Left ventricle myocardium superior (tissue), 1 donor: ENCODE measurements around the gene OMP. TPM values are rescaled to one million over a fixed set of nuclear protein-coding genes. Genes with fewer than 3 reads are reported as not detected.
"Not testable (repeated sequence)": the region's sequence is repeated elsewhere in the genome, so short reads cannot be mapped to it uniquely, and the experiment has no call there.

Experiments
- ATAC-seq: fragments of 200-7000 bp; cut with Tn5 transposase; one replicate; pipeline ENCODE4 v1.9.1; 2020; ENCODE audit warnings: mild to moderate bottlenecking, moderate library complexity
- DNase-seq: peaks from one replicate; pipeline ENCODE4 v3.0.0-alpha.2; 2020
- intact Hi-C: fragments of 100-400 bp; cut with micrococcal nuclease; formaldehyde crosslinking; loops from one replicate; pipeline ENCODE4 v1.11.0; 2022
- total RNA-seq: library from RNA; stranded (reverse); fragmentation: NEBNext Ultra II Directional; extraction: Animal tissue kit (Norgen Biotek cat#: 25700); gene quantifications from one replicate; pipeline ENCODE4 v1.2.1, GENCODE V29; 2021
- donor health status: DM: no; HTN: yes; CAD: no; lungs with severe emphysema.

The OMP gene
- total RNA-seq, 1 donor from 2014 or later: not detected

GRCh38 chr11:77095551-77096490 lies 6.8 kb upstream of the OMP start:
- no peak for ATAC-seq
- intact Hi-C loops: loop anchor here (10.0 kb wide), 1 partner anchor 51 kb away; no protein-coding TSS in a partner anchor
- DNase-seq: peak; percentile 16

- ATAC-seq: no peak
- intact Hi-C loops: loop anchor here (10.0 kb wide), 1 partner anchor 52 kb away; no protein-coding TSS in a partner anchor
- DNase-seq: peak; percentile 12
Observed at GRCh38 chr11:77096591-77097019, 6.0 kb upstream of the OMP start.

DNA sequence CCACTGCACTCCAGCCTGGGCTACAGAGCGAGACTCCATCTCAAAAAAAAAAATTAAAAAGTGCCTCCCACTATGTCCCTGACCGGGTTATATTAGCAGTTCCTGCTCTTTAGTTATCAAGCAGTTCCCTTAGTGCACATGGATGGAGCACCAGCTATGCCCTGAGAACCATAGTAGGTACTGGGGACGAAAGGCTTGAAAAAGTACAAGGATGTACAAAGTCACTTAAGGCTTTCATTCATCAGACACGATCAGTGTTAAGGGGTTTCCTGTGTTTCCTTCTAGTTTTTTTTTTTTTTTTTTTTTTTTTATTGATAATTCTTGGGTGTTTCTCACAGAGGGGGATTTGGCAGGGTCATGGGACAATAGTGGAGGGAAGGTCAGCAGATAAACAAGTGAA lies 5.5 kb upstream of the OMP start:
- not testable (repeated sequence) for DNase-seq, ATAC-seq
- intact Hi-C loops: loop anchor here (10.0 kb wide), 1 partner anchor 52 kb away; no protein-coding TSS in a partner anchor

DNA sequence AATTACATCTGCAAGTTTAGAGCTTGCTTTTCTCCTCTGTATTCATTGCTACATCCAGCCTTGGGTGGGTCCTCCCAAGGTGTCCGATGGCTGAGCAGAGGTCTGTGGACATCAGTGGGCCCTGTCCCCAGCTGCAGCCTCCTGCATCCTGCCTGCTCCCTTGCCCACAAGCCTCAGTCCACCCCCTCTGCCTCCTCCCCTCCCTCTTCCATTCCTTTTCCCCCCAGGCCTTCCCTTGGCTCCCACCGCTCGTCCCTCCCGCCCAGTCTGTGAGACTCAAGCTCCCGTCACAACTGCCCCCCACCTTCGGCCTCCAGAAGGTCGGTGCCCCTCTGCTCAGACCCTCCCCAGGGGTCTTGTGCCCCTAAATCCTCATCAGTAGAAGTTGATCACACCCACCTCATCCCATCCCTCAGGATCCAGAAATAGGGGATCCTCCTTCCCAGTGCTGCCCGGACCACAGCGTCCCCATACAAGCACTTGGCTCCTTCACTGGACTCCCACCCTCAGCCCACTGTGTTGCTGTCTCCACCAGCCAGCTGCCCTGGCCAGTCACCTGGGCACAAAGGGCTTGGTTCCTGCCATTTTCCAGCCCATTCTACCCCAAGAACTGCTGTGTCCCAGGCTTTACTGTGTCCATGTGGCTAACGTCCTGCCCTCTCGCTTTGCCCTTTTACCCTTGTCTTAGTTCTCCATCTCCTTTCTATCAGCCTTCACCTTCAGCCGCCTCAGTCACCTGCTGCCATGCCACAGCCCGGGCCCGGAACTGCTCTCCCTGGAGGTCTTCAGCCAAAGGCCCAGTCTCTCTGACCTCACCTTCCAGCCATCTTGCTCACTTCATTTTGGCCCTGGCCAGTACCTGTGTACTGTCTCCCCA lies 2.2 kb upstream of the OMP start:
- intact Hi-C loops: no loop called here
- DNase-seq (peak; percentile 18), ATAC-seq (no peak)

DNA sequence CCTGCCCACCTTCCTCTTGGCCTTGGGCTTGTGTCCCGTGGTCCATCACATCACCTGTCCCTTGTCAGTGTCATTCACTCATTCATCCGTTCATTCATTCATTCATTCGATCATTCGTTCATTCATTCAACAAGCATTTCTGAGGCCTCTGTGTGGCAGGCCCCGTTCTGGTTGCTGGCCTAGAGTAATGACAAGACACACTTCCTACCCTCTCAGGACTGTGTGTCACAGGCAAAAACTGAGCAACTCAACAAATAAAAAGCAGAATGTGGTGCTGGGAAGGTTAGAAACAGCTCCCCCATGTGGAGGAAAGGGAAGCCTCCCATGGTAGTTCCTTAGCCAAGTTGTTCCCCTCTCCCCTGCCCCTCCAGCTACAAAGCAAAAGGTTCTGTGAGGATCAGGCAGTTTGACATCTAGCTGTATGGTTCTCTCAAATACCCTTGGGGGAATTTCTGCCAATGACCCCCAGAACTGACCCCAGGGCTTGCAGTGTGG lies 1.6 kb upstream of the OMP start:
- DNase-seq (no peak), ATAC-seq (no peak)
- intact Hi-C loops: no loop called here

DNA sequence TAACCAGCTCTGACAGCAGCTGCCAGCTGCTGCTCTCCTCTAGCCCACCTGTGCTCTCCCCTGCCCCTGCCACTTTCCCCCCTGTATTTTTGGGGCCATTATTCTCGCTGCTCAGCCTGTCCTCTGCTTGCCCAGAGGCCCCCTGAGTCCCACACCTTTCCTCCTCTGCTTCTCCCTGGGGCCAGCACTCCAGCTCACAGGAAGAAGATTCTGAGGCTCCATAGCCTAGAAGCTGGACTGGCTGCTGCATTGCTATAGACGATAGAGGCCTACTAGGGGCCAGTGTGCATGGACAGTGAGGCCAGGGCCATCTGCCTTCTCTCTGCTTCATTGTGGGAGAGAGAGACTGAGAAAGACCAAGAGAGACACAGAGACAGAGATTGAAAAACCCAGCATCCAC lies 679 bp downstream of the OMP start:
- intact Hi-C loops: no loop called here
- DNase-seq (no peak), ATAC-seq (no peak)

DNA sequence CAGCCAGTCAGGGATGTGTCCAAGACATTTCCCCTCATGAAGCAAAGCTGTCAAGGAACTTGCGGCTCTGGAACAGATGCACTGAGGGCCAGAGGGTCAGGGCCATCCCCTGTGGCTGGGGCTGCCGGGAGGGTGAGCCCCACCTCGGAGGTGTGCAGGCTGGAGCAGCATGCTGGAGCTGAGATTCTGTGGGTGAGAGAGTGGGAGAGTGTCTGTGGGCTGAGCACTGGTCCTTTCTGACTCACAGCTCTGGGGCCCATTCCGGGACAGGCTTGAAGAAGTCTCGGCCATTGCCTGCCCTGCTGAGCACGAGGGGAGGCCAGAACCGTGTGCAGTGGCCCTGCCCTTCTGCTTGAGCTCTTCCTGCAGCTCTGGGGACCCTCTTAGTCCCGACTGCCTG lies 2.1 kb downstream of the OMP start:
- DNase-seq (no peak), ATAC-seq (no peak)
- intact Hi-C loops: no loop called here

DNA sequence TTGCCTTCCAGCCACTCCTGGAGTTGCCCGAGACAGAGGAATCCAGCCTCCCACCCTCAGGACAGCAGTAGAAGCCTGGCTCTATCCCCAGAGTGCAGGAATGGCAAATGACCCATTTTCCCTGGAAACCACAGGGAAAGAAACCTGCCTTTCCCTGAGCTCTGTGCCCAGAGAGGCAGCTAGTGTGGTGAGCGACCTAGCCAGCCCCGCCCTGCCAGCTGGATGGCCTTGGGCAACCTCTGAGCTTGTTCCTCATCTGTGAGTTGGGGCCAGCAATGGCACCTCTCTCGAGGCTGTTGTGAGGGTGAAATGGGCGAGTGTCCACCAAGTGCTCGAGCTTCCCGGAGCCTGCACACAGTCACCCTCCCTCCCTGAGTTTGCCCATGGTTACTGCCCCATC lies 3.7 kb downstream of the OMP start:
- ATAC-seq (no peak), DNase-seq (no peak)
- intact Hi-C loops: no loop called here

- ATAC-seq: no peak
- no peak for DNase-seq
- intact Hi-C loops: no loop called here
Observed at GRCh38 chr11:77106759-77107158, 4.1 kb downstream of the OMP start.

- DNase-seq: peak; percentile 51
- intact Hi-C loops: no loop called here
- peak; percentile 46 for ATAC-seq
Observed at GRCh38 chr11:77107950-77108349, 5.3 kb downstream of the OMP start.

GRCh38 chr11:77108436-77108835 lies 5.8 kb downstream of the OMP start:
- intact Hi-C loops: no loop called here
- no peak for DNase-seq
- ATAC-seq: no peak

DNA sequence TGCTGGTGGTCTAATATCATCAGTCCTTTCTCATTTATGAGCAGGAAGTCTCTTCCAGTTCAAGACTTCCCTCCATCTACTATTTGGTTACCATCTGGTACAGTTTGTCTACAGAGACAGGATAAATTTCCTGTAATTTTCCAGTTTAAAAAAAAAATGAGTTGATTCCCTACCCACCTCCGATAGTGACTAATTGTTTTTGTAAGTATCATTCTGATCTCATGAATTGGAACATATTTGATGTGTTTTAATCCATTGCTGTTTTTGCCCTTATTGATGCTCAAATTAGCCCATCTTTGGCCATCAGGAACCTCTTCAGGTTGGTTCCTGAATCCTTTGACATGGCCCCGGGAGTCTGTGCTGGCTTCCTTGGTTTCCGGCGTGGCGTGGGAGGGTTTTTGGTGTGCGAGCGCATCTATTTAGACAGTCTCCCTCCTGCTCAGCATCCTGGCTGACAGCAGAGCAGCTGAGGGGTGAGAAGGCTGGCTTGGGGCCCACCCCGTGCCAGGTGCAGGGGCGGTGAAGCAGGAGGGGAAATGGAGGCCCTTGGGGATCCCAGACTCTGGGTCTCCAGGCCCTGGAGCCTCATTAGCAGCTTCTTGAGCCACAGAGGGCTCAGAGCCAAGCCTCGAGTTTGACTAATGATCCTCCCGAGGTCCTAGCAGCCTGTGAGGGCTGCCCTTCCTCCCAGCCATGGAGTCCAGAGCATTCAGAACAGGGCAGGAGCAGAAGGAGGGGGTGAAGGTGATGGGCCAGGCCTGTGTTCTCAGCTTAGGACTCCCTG lies 6.8 kb downstream of the OMP start:
- intact Hi-C loops: no loop called here

GRCh38 chr11:77110836-77111235 lies 8.2 kb downstream of the OMP start:
- DNase-seq: no peak
- intact Hi-C loops: no loop called here
- ATAC-seq: no peak

More for the DNA sequence above, 6.8 kb downstream of the OMP start:
- ATAC-seq: peak; percentile 18
- DNase-seq: no peak

DNA sequence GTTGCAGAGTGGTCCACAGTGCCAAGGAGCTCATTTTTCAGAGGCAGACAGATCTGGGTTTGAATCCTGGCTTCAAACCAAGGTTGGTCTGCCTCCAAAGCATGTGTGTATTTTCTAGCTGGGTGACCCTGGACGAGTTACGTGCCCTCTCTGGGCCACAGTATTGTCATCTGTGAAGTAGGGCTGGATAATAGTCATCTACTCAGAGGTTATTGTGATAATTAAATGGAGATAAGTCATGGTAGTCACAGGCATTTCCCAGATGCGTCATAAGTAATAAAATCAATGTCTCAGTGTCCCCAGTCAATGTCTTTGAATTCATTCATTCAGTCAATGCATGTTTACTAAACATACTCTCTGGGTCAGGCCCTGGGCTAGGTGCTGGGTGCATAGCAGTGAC lies 8.6 kb downstream of the OMP start:
- intact Hi-C loops: no loop called here
- ATAC-seq (no peak), DNase-seq (no peak)

DNA sequence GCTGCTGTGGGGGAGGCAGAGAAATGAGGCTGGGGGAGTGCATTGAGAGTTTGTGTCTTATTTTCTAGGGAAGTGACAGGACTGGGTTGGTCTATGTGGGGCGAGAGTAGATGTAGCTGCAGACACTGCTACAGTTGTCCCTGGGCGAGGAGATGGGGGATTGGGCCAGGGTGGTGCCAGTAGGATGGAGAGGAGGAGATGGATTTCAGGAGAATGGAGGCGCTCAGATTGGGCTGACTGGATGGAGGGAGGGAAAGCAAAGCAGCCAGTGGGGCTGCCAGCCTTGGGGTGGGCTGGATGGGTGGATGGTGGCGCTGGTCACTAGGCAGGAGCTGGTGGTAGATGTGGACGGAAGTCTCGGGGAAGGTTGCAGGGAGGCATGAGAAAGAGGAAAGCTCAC lies 9.3 kb downstream of the OMP start:
- intact Hi-C loops: no loop called here
- no peak for DNase-seq
- ATAC-seq: no peak

DNA sequence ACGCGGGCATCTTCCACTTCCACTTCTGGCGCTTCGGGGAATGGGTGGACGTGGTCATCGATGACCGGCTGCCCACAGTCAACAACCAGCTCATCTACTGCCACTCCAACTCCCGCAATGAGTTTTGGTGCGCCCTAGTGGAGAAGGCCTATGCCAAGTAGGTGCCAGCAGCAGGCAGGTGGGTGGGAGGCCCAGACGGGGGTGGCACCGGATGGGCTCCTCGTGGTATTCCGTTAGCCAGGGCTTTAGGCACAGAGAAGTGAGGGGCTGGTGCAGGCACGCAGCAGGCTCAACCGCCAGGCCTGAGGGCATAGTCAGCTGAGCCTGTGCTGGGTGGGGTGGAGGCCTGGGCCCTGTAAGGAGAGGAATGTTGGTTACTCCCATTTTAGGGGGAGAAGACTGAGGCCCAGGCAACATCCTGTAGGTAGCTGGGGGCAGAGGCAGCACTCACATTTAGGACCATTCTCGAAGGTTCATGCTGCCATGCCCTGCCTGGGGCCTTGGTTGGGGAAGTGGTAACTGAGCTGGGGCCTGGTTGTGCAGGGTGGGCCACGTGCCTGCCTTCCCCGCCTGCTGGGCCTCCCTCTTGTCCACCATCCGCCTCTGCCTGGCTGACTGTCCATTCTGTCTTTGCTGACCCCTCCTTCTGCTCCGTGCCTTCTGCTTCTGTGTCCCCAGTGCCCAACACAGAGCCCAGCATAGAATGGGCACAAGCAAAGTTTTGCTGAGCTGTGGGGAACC lies 10.2 kb downstream of the OMP start:
- intact Hi-C loops: no loop called here
- DNase-seq: no peak
- ATAC-seq: no peak

DNA sequence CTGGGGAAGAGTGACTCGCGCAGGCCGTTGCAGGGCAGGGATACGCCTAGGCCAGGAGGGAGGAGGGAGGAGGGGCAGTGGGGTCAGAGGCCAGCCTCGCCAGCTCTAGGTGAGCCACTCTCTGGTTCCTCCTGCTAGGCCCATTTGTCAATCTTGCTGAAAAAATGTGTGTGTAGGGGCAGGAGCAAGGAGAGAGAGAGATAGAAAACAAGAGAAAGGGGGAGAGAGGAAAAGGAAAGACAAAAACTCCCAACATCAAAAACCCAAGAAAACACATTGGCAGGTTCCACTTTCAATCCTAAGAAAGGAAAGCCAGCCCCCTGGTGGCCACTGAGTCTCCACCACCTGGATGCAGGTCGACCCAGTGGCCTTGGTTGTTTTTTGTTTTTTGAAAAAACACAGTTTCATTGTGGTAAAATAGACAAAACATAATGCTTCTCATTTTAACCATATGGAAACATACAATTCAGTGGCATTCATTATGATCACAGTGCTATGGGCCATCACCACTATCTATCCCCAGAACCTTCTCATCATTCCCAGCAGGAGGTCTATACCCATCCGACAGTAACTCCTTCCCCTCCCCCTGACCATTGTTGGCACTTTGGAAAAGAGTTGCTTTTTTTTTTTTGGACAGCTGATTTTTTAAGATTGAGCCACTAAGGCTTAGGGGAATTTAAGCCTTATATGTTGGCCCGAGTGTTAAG lies 10.9 kb downstream of the OMP start:
- DNase-seq (no peak), ATAC-seq (no peak)
- intact Hi-C loops: no loop called here

DNA sequence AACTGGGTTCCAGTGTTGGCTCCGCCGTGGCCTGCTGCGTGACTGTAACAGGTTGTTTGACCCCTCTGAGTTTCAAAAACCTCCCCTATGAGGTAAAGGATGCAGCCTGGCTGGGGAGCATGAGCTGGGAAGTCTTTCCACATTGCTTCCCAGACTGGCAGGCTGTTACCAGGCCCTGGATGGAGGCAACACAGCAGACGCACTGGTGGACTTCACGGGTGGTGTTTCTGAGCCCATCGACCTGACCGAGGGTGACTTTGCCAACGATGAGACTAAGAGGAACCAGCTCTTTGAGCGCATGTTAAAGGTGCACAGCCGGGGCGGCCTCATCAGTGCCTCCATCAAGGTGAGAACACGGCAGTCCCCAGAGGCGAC lies 11.4 kb downstream of the OMP start:
- no peak for DNase-seq
- no peak for ATAC-seq
- intact Hi-C loops: no loop called here
